ENCODE results near the gene KLF13.

DNA sequence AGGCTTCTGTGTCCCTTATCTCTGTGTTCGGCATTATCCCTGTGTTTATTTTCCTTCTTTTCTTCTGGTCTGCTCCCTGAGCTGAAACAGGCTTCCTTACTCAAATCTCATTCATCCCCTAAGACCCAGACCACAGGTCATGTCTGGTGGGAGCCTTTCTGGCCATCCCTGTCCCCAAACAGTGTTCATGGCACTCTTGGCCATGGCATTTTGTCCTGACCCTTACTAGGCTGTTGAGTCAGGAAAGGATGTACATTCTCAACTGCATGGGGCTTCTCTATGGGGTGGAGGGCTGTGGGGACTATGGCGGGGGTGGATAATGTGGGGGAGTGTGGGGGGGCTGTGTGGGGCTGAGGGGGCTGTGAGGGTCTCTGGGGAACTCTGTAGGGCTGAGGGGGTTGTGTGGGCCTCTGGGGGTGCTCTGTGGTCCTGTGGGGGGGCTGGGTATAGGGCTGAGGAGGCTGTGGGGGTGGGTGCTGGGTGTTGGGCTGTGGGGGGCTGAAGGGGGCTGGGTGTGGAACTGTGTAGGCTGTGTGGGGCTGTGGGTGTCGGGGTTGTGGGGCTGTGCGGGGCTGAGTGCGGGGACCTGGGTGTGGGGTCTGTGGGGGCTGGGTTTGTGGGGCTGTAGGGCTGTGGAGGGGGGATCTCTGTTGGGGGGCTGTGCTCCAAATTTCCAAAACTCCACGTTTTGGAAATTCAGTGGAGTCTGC, 64.3 kb downstream of the KLF13 start:
- TF ChIP-seq, protein P1, sequence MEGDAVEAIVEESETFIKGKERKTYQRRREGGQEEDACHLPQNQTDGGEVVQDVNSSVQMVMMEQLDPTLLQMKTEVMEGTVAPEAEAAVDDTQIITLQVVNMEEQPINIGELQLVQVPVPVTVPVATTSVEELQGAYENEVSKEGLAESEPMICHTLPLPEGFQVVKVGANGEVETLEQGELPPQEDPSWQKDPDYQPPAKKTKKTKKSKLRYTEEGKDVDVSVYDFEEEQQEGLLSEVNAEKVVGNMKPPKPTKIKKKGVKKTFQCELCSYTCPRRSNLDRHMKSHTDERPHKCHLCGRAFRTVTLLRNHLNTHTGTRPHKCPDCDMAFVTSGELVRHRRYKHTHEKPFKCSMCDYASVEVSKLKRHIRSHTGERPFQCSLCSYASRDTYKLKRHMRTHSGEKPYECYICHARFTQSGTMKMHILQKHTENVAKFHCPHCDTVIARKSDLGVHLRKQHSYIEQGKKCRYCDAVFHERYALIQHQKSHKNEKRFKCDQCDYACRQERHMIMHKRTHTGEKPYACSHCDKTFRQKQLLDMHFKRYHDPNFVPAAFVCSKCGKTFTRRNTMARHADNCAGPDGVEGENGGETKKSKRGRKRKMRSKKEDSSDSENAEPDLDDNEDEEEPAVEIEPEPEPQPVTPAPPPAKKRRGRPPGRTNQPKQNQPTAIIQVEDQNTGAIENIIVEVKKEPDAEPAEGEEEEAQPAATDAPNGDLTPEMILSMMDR (IDR thresholded peaks at IDR 0.05): no peak
- TF ChIP-seq EZH2 (IDR thresholded peaks at IDR 0.05; ENCODE audit: borderline replicate concordance, insufficient read depth, low read depth, low read length, poor library complexity, severe bottlenecking): no peak

All from B cell (primary cell).